Duodenal mucosa (tissue), 2 donors: ENCODE data around the gene TIFAB.

ENCODE experiments used
- H3K27ac ChIP-seq: one replicate; pipeline ENCODE4 v1.7.0; 2013; ENCODE audit warnings: low read depth, low read length
- H3K27me3 ChIP-seq, 2 donors: one replicate each; pipeline ENCODE4 v1.7.0; 2013; ENCODE audit warnings: low read length in 2 of 2, control low read depth in 1 of 2; ENCODE audit not compliant: insufficient read depth in 2 of 2, control insufficient read depth in 1 of 2
- H3K36me3 ChIP-seq, 2 donors: one replicate each; pipeline ENCODE4 v1.7.0; 2013; ENCODE audit warnings: low read length in 2 of 2, control low read depth in 1 of 2; ENCODE audit not compliant: insufficient read depth in 2 of 2, control insufficient read depth in 1 of 2
- H3K4me1 ChIP-seq, 2 donors: one replicate each; pipeline ENCODE4 v1.7.0; 2013; ENCODE audit warnings: low read length in 2 of 2, control low read depth in 1 of 2; ENCODE audit not compliant: insufficient read depth in 2 of 2, control insufficient read depth in 1 of 2
- H3K4me3 ChIP-seq, 2 donors: one replicate each; pipeline ENCODE4 v1.7.0; 2013; ENCODE audit warnings: low read length in 2 of 2, low read depth in 1 of 2
- H3K9ac ChIP-seq, 2 donors: one replicate each; pipeline ENCODE4 v1.7.0; 2013; ENCODE audit warnings: low read length in 2 of 2, low read depth in 1 of 2
- H3K9me3 ChIP-seq, 2 donors: one replicate each; pipeline ENCODE4 v1.7.0; 2013; ENCODE audit warnings: low read length in 2 of 2, control low read depth in 1 of 2; ENCODE audit not compliant: control insufficient read depth in 1 of 2

Gene TIFAB

DNA sequence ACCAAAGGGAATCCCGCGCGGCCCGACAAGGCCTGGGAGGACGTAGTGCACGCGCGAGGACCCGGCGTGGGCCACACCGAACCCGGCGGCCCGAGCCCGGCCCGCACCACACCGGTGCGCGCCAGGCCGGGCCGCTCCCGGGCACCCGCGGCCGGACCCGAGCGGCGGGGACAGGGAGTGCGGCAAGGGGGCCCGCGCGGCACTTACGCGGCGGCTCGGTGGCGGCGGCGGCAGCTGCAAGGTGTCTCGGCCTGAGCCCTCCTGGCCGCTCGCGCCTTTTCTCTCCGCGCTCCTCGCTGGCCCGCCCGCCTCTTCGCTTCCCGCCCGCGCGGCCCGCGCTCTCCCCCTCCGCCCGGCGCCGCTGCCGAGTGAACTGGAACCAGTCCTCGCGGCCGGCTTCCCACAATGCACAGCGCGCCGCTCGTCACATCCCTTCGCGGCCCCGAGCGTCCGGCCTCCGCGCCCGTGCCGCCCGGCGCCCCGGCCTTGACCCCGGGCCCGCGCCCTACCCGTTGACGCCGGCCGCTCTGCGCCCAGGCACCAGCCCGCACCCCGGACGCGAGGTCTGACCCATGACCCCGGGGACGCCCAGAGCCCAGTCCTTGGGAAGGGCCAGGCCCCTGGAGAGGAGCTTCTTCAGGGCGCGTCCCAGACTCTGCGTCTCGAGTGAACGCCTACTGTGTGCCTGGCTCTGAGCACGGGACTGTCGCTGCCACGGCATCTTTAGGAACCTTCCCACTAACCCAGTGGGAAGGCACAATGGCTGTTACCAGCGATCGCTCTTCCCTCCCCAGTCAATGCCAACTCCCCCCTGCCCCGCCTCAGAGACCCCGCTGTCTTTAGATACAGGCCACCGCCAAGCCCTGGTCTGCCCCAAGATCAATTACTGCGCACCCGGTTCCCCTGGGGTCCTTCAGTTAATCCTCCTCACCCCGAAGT lies 53.0 kb downstream of the TIFAB start, which contains the start of gene MACROH2A1:
MACROH2A1 (minus strand) TSS at position 377 of the 939 bp plus-strand sequence. CDS start 10,138 bp downstream, outside the sequence.
- Histone ChIP-seq H3K36me3 (peaks cover 0 to under 1% of the 10 kb centered on the region in 2 donors), H3K27ac (peak within 1 kb of the TSS; percentile 79), H3K4me3 (peak within 1 kb of the TSS; percentile 82 to 83), H3K9me3 (no peaks in the 10 kb centered on the region), H3K4me1 (peaks cover 44 to 52% of the 10 kb centered on the region in 2 donors), H3K9ac (peak within 1 kb of the TSS; percentile 75 to 90), H3K27me3 (no peaks in the 10 kb centered on the region)

DNA sequence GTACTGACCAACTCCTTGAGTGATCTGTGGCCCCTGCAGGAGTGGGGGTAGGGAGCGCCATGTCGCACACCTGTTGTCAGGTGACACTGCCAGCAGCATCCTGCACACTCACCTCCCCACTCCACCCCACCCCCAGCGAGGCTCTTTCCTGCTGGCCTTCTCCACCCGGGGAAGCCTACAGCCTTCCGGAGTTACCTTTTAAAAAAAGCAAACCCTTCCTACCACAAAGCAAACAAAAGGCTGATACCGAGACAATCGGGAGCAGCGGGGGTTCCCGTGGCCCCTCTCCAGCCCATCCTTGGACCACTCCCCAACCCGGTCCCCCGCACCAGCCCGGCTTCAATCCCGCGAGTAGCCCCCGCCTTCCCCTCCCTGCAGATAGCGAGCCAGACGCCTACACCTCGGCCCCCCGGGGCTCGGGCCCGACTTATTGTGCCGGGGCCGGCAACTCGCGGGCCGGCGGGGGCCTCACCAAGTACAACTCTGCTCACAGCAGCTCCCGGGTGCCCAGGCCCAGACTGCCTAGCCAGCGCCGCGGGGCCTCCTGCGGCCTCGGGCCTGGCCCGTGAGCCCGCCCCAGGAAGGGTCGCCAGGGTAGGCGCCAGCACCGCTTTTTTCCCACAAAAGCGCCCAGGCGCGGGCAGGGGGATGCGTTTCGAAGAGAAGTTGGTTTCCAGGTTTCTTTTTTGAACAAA lies 53.8 kb downstream of the TIFAB start:
- Histone ChIP-seq H3K9me3 (no peaks in the 10 kb centered on the region), H3K9ac (peak overlapping the region; percentile 75 to 78), H3K36me3 (peaks cover 0 to 4% of the 10 kb centered on the region in 2 donors), H3K27ac (peak overlapping the region; percentile 66), H3K4me1 (peaks cover 51 to 60% of the 10 kb centered on the region in 2 donors), H3K27me3 (no peaks in the 10 kb centered on the region), H3K4me3 (peak overlapping the region; percentile 82 to 83)
